ENCODE results near the gene TRPM5. TPM values are rescaled to one million over a fixed set of nuclear protein-coding genes. Genes with fewer than 3 reads are reported as not detected.

The TRPM5 gene
- total RNA-seq, 1 donor from 2014 or later = not detected

DNA sequence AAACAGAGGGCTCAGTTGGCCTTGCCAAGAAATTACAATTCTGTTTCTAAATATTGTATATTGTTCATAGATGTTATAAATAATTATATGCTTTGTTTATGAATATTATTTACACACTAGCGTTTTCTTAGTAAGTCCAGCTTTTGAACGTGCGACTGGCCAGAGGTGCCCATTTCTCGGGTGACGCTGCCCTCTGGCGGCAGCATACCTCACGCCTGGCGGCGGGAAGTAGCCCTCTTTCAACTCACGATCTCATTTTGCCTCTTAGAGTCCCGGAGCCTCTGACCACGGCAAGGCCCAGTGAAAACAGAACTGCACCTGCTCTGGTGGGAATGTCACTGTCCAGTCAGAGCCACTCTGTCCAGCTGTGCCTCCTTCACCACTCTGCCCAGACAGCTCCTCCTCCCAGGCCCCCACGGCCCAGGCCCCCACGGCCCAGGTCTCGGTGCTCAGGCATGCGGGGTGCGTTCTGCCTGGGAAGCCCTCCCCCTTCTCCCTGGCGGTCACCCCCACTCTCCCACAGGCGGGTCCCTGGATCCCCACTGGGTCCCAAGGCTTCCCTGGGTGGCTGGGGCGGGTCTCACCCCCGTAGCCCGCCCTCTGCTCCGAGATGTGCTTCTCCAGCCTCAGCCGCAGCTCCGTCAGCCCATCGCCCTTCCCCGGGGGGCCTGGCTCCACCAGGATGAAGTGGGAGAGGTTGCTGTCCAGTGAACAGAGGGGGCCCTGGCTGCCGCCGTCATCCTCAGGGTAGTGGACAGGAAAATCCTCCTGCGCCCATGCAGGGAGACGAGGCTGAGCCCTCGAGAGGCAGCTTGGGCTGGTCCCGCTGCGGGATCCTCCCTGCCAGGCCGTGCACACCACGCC lies 24.4 kb downstream of the TRPM5 start:
- no peaks in the 10 kb centered on the region for H3K9me3 ChIP-seq

GRCh38 chr11:2418693-2419360 lies 25.5 kb downstream of the TRPM5 start:
- Histone ChIP-seq H3K36me3 (no peaks in the 10 kb centered on the region), H3K9me3 (no peaks in the 10 kb centered on the region), H3K4me1 (peaks cover 16% of the 10 kb centered on the region), H3K27me3 (ENCODE audit: low read depth) (peaks cover 4% of the 10 kb centered on the region), H3K27ac (no peak overlapping the region), H3K4me3 (no peak overlapping the region)
- intact Hi-C loops (cut with DNase I) = no loop called here
- no peak for ATAC-seq
- TF ChIP-seq, protein P1, sequence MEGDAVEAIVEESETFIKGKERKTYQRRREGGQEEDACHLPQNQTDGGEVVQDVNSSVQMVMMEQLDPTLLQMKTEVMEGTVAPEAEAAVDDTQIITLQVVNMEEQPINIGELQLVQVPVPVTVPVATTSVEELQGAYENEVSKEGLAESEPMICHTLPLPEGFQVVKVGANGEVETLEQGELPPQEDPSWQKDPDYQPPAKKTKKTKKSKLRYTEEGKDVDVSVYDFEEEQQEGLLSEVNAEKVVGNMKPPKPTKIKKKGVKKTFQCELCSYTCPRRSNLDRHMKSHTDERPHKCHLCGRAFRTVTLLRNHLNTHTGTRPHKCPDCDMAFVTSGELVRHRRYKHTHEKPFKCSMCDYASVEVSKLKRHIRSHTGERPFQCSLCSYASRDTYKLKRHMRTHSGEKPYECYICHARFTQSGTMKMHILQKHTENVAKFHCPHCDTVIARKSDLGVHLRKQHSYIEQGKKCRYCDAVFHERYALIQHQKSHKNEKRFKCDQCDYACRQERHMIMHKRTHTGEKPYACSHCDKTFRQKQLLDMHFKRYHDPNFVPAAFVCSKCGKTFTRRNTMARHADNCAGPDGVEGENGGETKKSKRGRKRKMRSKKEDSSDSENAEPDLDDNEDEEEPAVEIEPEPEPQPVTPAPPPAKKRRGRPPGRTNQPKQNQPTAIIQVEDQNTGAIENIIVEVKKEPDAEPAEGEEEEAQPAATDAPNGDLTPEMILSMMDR (IDR thresholded peaks at IDR 0.05) = no peak
- no peak for DNase-seq

More for the DNA sequence above, 24.4 kb downstream of the TRPM5 start:
- peaks cover 4% of the 10 kb centered on the region for H3K27me3 ChIP-seq (ENCODE audit: low read depth)
- ATAC-seq = peak; percentile 77 to 84
- peak; percentile 85 for DNase-seq
- intact Hi-C loops (cut with DNase I) = loop anchor here (10.0 kb wide), 1 partner anchor 115 kb away; the partner anchor contains the start of genes C11orf21 and TSPAN32
- no peaks in the 10 kb centered on the region for H3K36me3 ChIP-seq
- no peak overlapping the region for H3K4me3 ChIP-seq
- H3K27ac ChIP-seq = no peak overlapping the region
- TF ChIP-seq, protein P1 (IDR thresholded peaks at IDR 0.05) = peak; percentile 82
- H3K4me1 ChIP-seq = peaks cover 16% of the 10 kb centered on the region

- intact Hi-C loops (cut with DNase I) = no loop called here
- no peak overlapping the region for H3K27ac ChIP-seq
- no peak for ATAC-seq
- peaks cover 16% of the 10 kb centered on the region for H3K4me1 ChIP-seq
- TF ChIP-seq, protein P1 (IDR thresholded peaks at IDR 0.05) = no peak
- H3K36me3 ChIP-seq = no peaks in the 10 kb centered on the region
- DNase-seq = no peak
- peaks cover 4% of the 10 kb centered on the region for H3K27me3 ChIP-seq (ENCODE audit: low read depth)
- H3K9me3 ChIP-seq = no peaks in the 10 kb centered on the region
- H3K4me3 ChIP-seq = no peak overlapping the region
These were observed 26.2 kb downstream of the TRPM5 start for GRCh38 chr11:2417856-2418692.

- peaks cover 4% of the 10 kb centered on the region for H3K27me3 ChIP-seq (ENCODE audit: low read depth)
- no peak overlapping the region for H3K27ac ChIP-seq
- H3K9me3 ChIP-seq = no peaks in the 10 kb centered on the region
- H3K4me3 ChIP-seq = no peak overlapping the region
- H3K36me3 ChIP-seq = no peaks in the 10 kb centered on the region
- intact Hi-C loops (cut with DNase I) = no loop called here
- H3K4me1 ChIP-seq = peaks cover 16% of the 10 kb centered on the region
- TF ChIP-seq, protein P1 (IDR thresholded peaks at IDR 0.05) = no peak
- ATAC-seq (no peak), DNase-seq (no peak)
These were observed 27.5 kb downstream of the TRPM5 start for GRCh38 chr11:2416765-2417164.

Data from lower lobe of right lung (tissue), 2 donors.